Activated T-helper 17 cell treated with anti-CD3 and anti-CD28 coated beads, Interleukin-2, amount 50 U/mL, for 72 hours (primary cell): Measurements from ENCODE around the gene SPDYE17. TPM values are rescaled to one million over a fixed set of nuclear protein-coding genes. Genes with fewer than 3 reads are reported as not detected.
"Not testable (repeated sequence)": the region's sequence is repeated elsewhere in the genome, so short reads cannot be mapped to it uniquely, and the experiment has no call there.

Experiments used
- ATAC-seq: fragments of 150-1000 bp; cut with Tn5 transposase; replicated peaks from 2 replicates; pipeline ENCODE4 v1.10.0; 2021; ENCODE audit warnings: mild to moderate bottlenecking, moderate library complexity
- H3K27ac Mint-ChIP-seq: one replicate; pipeline ENCODE4 v1.8.0; 2022; ENCODE audit warnings: mixed read lengths
- H3K27me3 Mint-ChIP-seq: one replicate; pipeline ENCODE4 v1.8.0; 2022; ENCODE audit warnings: mixed read lengths
- H3K36me3 Mint-ChIP-seq: one replicate; pipeline ENCODE4 v1.8.0; 2022; ENCODE audit warnings: low read depth, mild to moderate bottlenecking, mixed read lengths
- H3K4me1 Mint-ChIP-seq: one replicate; pipeline ENCODE4 v1.8.0; 2022; ENCODE audit warnings: mixed read lengths
- H3K4me3 Mint-ChIP-seq: one replicate; pipeline ENCODE4 v1.8.0; 2022; ENCODE audit warnings: mild to moderate bottlenecking, mixed read lengths
- H3K9me3 Mint-ChIP-seq: one replicate; pipeline ENCODE4 v1.8.0; 2022; ENCODE audit warnings: mixed read lengths
- total RNA-seq, 2 donors: library from RNA; stranded (reverse); gene quantifications; one replicate each; pipeline ENCODE4 v1.2.3, GENCODE V29; 2022

SPDYE17 gene
- total RNA-seq, 2 donors from 2014 or later, result not detected

DNA sequence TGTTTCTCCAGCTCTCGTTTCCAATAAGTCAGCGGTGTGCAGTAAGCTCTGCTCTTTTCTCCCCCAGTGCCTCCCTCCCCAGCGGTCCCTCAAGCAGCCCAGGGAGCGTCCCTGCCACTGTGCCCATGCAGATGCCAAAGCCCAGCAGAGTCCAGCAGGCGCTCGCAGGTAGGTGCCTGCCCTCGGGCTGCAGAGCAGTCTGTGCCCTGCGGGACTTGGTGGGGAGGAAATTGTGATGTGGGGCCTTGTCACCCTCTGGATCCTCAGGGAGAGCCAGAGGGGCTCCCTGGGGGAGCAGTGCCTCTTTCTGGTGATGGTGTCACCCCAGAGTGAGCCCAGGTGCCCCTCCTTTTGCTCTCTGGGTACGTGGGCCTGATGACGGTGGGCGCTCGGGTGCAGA, 42.0 kb downstream of the SPDYE17 start:
- not testable (repeated sequence) for H3K4me1 Mint-ChIP-seq, H3K27ac Mint-ChIP-seq, ATAC-seq, H3K36me3 Mint-ChIP-seq, H3K4me3 Mint-ChIP-seq, H3K27me3 Mint-ChIP-seq, H3K9me3 Mint-ChIP-seq

GRCh38 chr7:76985924-76986717, 46.0 kb downstream of the SPDYE17 start:
- not testable (repeated sequence) for H3K4me3 Mint-ChIP-seq, H3K27ac Mint-ChIP-seq, H3K27me3 Mint-ChIP-seq, H3K9me3 Mint-ChIP-seq, H3K36me3 Mint-ChIP-seq, ATAC-seq, H3K4me1 Mint-ChIP-seq

DNA sequence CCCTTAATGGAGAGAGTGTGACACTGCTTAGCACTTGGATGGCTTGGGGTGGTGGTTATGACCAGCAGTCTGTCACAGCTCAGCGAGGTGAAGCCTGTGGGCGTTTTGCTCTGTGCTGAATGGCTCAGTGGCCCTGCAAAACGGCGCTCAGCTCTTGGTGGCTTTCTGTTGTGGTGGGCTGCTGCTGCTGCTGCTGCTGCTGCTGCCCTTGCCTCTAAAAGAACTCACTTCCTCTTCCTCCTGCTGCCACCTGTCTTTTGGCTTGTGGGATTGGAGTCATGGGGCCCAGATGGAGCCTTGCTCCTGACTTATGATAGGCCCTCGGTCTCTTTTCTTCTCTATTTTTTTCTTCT, 47.4 kb downstream of the SPDYE17 start:
- not testable (repeated sequence) for H3K4me3 Mint-ChIP-seq

DNA sequence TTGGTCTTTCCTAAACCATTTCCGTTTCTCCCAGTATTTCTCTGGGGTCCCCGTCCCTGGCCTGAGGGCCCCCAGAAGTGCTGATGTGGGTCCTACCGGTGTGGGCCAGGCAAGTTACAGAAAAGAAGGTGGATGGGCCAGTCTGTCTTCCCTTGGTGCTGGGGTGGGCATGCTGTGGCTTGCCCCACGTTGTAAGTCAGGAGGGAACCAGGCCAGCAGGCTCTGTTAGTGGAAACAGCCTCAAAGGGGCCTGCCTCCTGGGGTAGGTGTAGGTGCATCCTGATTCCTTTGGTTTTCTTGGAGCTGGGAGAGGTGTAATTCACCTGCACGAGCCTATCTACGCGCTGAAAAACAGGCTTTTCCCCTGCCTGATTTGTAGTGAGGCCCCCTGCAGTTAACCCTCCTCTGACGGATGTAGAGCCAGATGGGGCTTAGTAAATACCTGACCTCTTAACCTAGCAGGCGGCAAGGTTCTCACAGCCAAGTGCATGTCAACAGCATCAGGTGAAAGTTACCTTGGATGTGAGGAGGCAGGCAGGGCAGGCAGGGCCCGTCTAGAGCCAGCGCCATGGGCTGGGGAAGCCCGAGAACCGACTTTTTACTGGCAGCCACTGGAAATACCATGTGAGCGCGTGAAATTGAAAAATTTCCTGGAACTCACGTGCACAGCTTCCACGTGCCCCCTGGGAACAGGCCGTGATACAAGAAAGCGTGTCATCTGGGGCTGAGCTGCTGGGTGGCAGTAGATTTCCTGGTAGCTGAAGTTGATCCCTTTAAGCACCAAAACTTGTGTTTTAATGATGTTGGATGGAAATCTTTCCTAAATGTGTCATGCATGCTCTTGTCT, 48.0 kb downstream of the SPDYE17 start:
- not testable (repeated sequence) for H3K4me1 Mint-ChIP-seq, H3K27me3 Mint-ChIP-seq, H3K9me3 Mint-ChIP-seq, H3K4me3 Mint-ChIP-seq, H3K27ac Mint-ChIP-seq
- ATAC-seq, result peak; percentile 28
- peaks cover 15% of the 10 kb centered on the region for H3K36me3 Mint-ChIP-seq

More for the DNA sequence above, 47.4 kb downstream of the SPDYE17 start:
- not testable (repeated sequence) for H3K27me3 Mint-ChIP-seq, H3K27ac Mint-ChIP-seq, H3K9me3 Mint-ChIP-seq, H3K4me1 Mint-ChIP-seq
- ATAC-seq, result peak; percentile 99
- H3K36me3 Mint-ChIP-seq, result peaks cover 14% of the 10 kb centered on the region

GRCh38 chr7:76983333-76983732, 48.8 kb downstream of the SPDYE17 start:
- not testable (repeated sequence) for H3K27ac Mint-ChIP-seq, H3K27me3 Mint-ChIP-seq, H3K9me3 Mint-ChIP-seq, ATAC-seq, H3K4me3 Mint-ChIP-seq, H3K4me1 Mint-ChIP-seq
- H3K36me3 Mint-ChIP-seq, result peaks cover 15% of the 10 kb centered on the region

DNA sequence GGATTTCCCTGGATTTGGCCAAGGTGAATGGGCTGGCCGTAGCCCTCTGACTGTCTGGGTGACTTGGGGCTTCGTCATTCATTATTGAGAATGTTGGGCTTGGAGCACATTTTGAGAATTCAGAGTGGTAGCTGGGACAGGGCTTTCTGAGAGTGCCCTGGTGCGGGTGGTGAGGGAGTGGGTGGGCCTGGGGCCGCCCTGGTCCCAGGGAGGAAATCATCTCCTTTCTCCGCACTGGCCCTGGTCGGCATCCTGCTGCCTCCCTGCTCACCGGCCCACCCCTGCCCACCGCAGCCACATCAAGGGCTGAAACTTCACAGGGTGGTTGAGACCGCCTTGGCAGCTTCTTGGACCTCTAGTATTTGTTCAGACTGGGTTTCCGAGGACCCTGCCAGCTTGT, 49.7 kb downstream of the SPDYE17 start:
- H3K27me3 Mint-ChIP-seq, H3K9me3 Mint-ChIP-seq, H3K4me1 Mint-ChIP-seq, H3K4me3 Mint-ChIP-seq, ATAC-seq, H3K27ac Mint-ChIP-seq: not testable (repeated sequence)
- peaks cover 15% of the 10 kb centered on the region for H3K36me3 Mint-ChIP-seq

DNA sequence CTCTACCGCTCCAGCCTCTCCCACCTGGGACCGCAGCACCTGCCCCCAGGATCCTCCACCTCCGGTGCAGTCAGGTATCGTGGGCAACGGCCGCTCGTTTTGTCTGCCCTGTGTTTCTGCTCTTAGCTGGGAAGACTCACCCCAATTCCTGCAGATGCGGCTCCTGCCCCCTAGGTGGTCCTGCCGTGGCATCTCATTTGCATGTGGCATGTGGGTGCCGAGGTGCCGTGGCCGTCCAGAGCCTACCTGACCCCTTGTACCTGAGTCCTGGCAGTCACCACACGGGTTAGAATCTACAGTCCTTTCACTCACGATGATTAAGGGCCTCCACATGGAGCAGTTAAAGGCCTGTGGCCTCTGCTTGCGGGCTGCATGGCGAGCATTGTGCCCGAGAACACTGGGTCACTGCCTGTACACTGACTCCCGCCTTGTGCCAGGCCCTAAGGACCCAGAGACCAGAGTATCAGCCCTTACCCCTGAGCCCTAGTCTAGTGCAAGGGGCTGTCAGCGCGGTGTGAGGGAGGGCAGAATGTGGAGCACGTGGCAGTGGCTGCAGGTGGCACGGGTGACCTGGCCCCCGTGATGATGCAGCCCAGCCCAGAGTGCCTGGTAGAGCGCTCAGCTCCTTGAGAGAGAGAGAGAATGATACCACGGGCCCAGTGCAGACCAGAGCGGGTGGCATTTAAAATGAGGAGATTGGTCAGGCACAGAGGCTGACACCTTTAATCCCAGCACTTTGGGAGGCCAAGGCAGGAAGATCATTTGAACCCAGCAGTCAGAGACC, 50.8 kb downstream of the SPDYE17 start:
- H3K4me3 Mint-ChIP-seq, H3K27ac Mint-ChIP-seq, H3K4me1 Mint-ChIP-seq, H3K27me3 Mint-ChIP-seq, H3K9me3 Mint-ChIP-seq, ATAC-seq: not testable (repeated sequence)
- H3K36me3 Mint-ChIP-seq, result peaks cover 15% of the 10 kb centered on the region

DNA sequence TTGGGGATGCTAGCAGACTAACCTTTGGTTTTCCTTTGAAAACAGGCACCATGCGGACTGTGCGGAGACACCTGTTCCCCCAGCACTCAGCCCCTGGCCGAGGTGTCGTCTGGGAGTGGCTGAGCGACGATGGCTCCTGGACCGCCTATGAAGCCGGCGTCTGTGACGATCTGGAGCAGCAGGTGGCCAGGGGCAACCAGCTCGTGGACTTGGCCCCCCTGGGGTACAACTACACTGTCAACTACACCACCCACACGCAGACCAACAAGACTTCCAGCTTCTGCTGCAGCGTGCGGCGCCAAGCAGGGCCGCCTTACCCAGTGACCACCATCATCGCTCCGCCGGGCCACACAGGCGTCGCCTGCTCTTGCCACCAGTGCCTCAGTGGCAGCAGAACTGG, 51.6 kb downstream of the SPDYE17 start:
- H3K36me3 Mint-ChIP-seq, result peaks cover 15% of the 10 kb centered on the region
- not testable (repeated sequence) for H3K4me1 Mint-ChIP-seq, H3K27me3 Mint-ChIP-seq, H3K27ac Mint-ChIP-seq, ATAC-seq, H3K9me3 Mint-ChIP-seq, H3K4me3 Mint-ChIP-seq

DNA sequence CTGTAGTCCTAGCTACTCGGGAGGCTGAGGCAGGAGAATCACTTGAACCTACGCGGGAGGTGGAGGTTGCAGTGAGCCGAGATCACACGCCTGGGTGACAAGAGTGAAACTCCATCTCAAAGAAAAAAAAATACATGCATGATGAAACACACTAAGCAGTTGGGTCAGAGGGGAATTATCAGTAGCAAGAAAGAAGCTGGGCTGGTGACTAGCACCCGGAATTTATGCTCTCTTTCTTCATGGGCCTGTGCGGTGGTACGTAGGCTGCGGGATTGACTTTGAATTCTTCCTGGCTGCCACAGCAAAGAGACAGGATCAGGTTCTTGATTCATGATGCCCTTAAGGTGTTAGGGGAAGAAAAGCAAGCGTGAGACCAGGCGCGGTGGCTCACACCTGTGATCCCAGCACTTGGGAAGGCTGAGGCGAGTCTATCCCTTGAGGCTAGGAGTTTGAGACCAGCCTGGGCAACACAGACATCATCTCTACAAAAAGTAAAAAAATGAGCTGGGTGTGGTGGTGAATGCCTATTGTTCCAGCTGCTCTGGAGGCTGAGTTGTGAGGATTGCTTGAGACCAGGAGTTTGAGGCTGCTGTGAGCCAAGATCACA, 54.3 kb downstream of the SPDYE17 start:
- H3K27ac Mint-ChIP-seq, H3K27me3 Mint-ChIP-seq, ATAC-seq, H3K4me3 Mint-ChIP-seq, H3K9me3 Mint-ChIP-seq, H3K4me1 Mint-ChIP-seq: not testable (repeated sequence)
- peaks cover 15% of the 10 kb centered on the region for H3K36me3 Mint-ChIP-seq

GRCh38 chr7:76974793-76975579, 57.2 kb downstream of the SPDYE17 start:
- H3K9me3 Mint-ChIP-seq, H3K36me3 Mint-ChIP-seq, H3K4me3 Mint-ChIP-seq, H3K27ac Mint-ChIP-seq, H3K27me3 Mint-ChIP-seq, H3K4me1 Mint-ChIP-seq, ATAC-seq: not testable (repeated sequence)

GRCh38 chr7:76974336-76974735, 57.8 kb downstream of the SPDYE17 start:
- ATAC-seq, H3K4me3 Mint-ChIP-seq, H3K27me3 Mint-ChIP-seq: not testable (repeated sequence)

DNA sequence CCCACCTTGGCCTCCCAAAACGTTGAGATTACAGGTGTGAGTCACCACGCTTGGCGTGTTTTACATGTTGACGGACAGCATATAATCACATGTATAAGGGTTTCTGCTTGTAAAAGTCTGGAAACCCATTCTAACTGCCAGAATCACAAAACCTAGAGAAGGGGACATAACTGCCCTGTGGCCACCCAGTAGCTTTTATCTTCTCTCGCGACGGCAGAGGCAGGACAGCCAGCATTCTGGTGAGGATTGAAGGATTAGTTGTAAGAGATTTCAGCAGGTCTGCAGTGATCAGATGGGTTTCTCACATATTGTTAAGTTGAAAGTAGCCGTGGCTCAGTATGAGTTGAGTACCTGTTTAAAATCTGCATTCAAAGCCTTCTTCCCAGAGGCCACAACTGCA, 59.8 kb downstream of the SPDYE17 start:
- H3K27ac Mint-ChIP-seq, H3K4me3 Mint-ChIP-seq, H3K9me3 Mint-ChIP-seq, ATAC-seq, H3K4me1 Mint-ChIP-seq, H3K27me3 Mint-ChIP-seq, H3K36me3 Mint-ChIP-seq: not testable (repeated sequence)

More at GRCh38 chr7:76974336-76974735, 57.8 kb downstream of the SPDYE17 start:
- H3K36me3 Mint-ChIP-seq, H3K27ac Mint-ChIP-seq, H3K4me1 Mint-ChIP-seq, H3K9me3 Mint-ChIP-seq: not testable (repeated sequence)
